GM21717 (cell line): Measurements from ENCODE around the gene SH3PXD2B.

Experiments used
- ATAC-seq: cut with Tn5 transposase; IDR thresholded peaks from one replicate; pipeline ENCODE4 v1.9.1; 2021; ENCODE audit warnings: mild to moderate bottlenecking, moderate library complexity; ENCODE audit not compliant: unreplicated experiment

SH3PXD2B gene

GRCh38 chr5:172437445-172438318, 16.6 kb downstream of the SH3PXD2B start:
- no peak for ATAC-seq

GRCh38 chr5:172436879-172437369, 17.4 kb downstream of the SH3PXD2B start:
- ATAC-seq = no peak

GRCh38 chr5:172436078-172436878, 18.0 kb downstream of the SH3PXD2B start:
- no peak for ATAC-seq

- ATAC-seq = no peak
Measured at GRCh38 chr5:172435362-172436077, 18.8 kb downstream of the SH3PXD2B start.

- ATAC-seq = no peak
Measured at GRCh38 chr5:172434251-172434650, 20.1 kb downstream of the SH3PXD2B start.

- ATAC-seq = no peak
Measured at GRCh38 chr5:172433513-172433912, 20.8 kb downstream of the SH3PXD2B start.

- ATAC-seq = no peak
Measured at GRCh38 chr5:172433071-172433470, 21.3 kb downstream of the SH3PXD2B start.

- no peak for ATAC-seq
Measured at GRCh38 chr5:172430354-172430753, 24.0 kb downstream of the SH3PXD2B start.

GRCh38 chr5:172429201-172429940, 25.0 kb downstream of the SH3PXD2B start:
- no peak for ATAC-seq

- no peak for ATAC-seq
Measured at GRCh38 chr5:172428224-172429166, 25.8 kb downstream of the SH3PXD2B start.

- ATAC-seq = no peak
Measured at GRCh38 chr5:172427202-172427601, 27.1 kb downstream of the SH3PXD2B start.

- no peak for ATAC-seq
Measured at GRCh38 chr5:172426086-172426485, 28.2 kb downstream of the SH3PXD2B start.

GRCh38 chr5:172425402-172425801, 28.9 kb downstream of the SH3PXD2B start:
- no peak for ATAC-seq

- no peak for ATAC-seq
Measured at GRCh38 chr5:172424808-172425207, 29.5 kb downstream of the SH3PXD2B start.

- ATAC-seq = no peak
Measured at GRCh38 chr5:172424111-172424490, 30.2 kb downstream of the SH3PXD2B start.

GRCh38 chr5:172423379-172424110, 30.8 kb downstream of the SH3PXD2B start:
- ATAC-seq = no peak

- ATAC-seq = no peak
Measured at GRCh38 chr5:172422255-172422654, 32.1 kb downstream of the SH3PXD2B start.

- no peak for ATAC-seq
Measured at GRCh38 chr5:172421020-172421419, 33.3 kb downstream of the SH3PXD2B start.
